Activated naive CD8-positive, alpha-beta T cell (primary cell): Measurements from ENCODE around the gene CDKL2.

Experiments
- H3K27ac Mint-ChIP-seq: one replicate; pipeline ENCODE4 v1.8.0; 2021; ENCODE audit warnings: mixed read lengths
- H3K27me3 Mint-ChIP-seq: one replicate; pipeline ENCODE4 v1.8.0; 2021; ENCODE audit warnings: mixed read lengths
- H3K36me3 Mint-ChIP-seq: one replicate; pipeline ENCODE4 v1.8.0; 2021; ENCODE audit warnings: mixed read lengths
- H3K4me1 Mint-ChIP-seq: one replicate; pipeline ENCODE4 v1.8.0; 2021; ENCODE audit warnings: low read depth, mixed read lengths
- H3K4me3 Mint-ChIP-seq: one replicate; pipeline ENCODE4 v1.8.0; 2021; ENCODE audit warnings: mild to moderate bottlenecking, mixed read lengths
- H3K9me3 Mint-ChIP-seq: one replicate; pipeline ENCODE4 v1.8.0; 2021; ENCODE audit warnings: low read depth, mixed read lengths

CDKL2 gene

DNA sequence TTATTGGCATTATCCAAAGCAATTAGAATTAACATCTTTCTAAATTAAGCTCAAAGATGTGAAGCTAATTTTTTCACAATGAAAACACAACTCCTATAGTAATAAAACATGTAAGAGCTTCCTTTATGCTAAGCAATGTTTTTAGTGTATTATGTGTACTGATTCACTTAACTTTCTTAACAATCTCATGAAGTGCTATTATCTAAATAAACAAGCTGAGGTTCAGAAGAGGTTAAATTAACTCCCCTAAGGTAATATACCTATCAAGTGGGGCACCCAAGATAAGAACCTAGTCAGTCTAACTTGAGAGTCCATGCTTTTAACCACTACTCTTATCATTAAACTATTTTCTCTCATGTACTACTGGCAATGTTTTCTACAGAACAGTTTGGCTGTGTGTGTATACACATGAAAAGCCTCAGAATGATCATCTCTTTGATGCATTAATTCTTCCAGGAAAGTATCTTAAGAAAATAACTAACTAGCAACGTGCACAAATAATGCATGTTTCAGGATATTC is 29.2 kb upstream of the CDKL2 start:
- Mint-ChIP-seq H3K27me3 (no peaks in the 10 kb centered on the region), H3K4me1 (peaks cover 78% of the 10 kb centered on the region)

DNA sequence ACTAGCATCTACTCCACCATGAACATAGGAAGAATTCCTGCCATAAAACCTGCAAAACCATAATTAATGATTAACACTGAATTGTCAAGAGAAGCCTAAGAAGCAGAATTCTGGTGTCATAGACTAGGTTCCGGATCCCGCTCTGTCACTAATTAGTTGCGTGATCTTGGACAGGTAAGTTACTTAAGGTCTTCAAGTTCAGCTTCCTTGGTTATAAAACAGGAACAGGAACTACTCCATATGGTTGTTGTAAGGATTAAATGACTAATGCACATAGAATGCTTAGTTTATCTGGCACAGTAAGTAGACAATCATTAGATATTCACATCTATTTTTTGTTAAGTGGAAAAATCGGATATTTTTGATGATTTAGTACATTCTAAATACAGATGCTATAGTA is 28.5 kb upstream of the CDKL2 start:
- peaks cover 81% of the 10 kb centered on the region for H3K4me1 Mint-ChIP-seq
- no peaks in the 10 kb centered on the region for H3K9me3 Mint-ChIP-seq
- no peaks in the 10 kb centered on the region for H3K27me3 Mint-ChIP-seq
- H3K27ac Mint-ChIP-seq: peak overlapping the region; percentile 50
- no peak overlapping the region for H3K4me3 Mint-ChIP-seq
- H3K36me3 Mint-ChIP-seq: peaks cover 26% of the 10 kb centered on the region

More for the DNA sequence above, 29.2 kb upstream of the CDKL2 start:
- H3K27ac Mint-ChIP-seq: peak overlapping the region; percentile 65
- H3K4me3 Mint-ChIP-seq: no peak overlapping the region
- peaks cover 22% of the 10 kb centered on the region for H3K36me3 Mint-ChIP-seq
- H3K9me3 Mint-ChIP-seq: no peaks in the 10 kb centered on the region

DNA sequence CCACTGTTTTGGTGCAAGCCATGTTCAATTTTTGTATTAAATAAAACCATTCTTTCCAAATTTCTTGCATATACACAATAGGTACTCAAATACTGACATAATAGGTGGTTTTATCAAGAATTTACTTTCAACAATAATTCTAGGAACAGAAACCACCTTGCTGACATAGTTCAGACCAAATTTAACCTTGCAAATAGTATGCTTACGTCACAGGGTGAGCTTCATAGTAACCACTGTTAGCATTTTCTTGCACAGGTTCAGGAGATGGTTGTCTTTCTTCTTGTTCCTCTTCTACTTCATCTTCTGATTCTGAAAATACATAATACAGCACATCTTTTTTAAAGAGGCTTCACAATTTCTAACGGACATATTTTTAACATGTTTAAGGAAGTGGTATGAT is 25.2 kb upstream of the CDKL2 start:
- H3K36me3 Mint-ChIP-seq: peaks cover 24% of the 10 kb centered on the region
- H3K27me3 Mint-ChIP-seq: no peaks in the 10 kb centered on the region
- no peaks in the 10 kb centered on the region for H3K9me3 Mint-ChIP-seq
- H3K4me1 Mint-ChIP-seq: peaks cover 81% of the 10 kb centered on the region
- peak overlapping the region; percentile 89 for H3K27ac Mint-ChIP-seq
- H3K4me3 Mint-ChIP-seq: peak overlapping the region; percentile 81

DNA sequence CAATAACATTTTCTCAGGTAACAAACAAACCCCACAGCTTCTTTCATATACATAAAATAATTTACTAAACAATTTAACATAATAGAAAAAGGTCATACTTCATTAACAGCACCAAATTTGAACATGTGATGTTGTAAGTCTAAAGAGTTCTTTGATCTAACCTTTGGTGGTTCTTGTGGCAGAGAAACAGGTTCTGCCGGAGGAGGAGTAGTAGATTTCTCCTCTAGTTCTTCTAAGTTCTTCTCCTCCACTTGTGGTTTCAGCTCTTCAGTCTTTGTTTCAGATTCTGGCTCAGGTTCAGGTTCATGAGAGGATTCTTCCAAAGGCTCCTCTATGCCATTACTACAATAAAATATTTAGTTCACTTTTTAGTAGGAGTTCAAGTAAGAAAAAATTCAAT is 24.6 kb upstream of the CDKL2 start:
- H3K4me1 Mint-ChIP-seq: peaks cover 79% of the 10 kb centered on the region
- peak overlapping the region; percentile 81 for H3K4me3 Mint-ChIP-seq
- H3K27me3 Mint-ChIP-seq: no peaks in the 10 kb centered on the region
- peak overlapping the region; percentile 89 for H3K27ac Mint-ChIP-seq
- H3K9me3 Mint-ChIP-seq: no peaks in the 10 kb centered on the region
- peaks cover 24% of the 10 kb centered on the region for H3K36me3 Mint-ChIP-seq

DNA sequence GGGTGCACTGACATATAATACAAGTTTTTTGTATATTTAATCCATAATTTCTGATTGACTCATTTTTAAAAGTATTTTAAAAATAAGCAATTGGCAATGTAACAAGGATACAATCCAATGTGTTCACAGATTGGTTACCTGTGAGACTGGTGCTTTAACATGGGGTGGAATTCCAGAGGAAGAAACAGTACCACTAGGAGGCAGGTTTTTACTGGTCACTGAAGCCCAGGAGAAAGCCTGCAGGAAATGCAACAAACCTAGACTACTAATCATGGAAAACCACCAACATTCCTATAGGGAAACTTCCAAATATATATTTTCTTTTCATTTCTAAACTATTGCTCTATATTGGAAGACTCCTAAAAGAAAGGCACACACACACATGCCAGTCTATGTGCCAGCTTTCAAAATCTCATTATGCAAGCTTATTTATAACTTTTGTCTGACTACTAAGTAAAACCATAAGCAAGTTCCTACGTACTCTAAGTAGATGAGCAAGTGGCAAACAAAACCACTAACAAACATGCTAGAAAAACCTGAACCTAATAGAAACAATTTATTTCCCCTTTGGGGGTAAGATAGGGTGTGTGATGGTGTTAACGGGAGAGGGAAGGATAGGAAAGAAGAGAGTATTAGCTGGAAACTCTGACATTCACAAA is 23.6 kb upstream of the CDKL2 start:
- Mint-ChIP-seq H3K36me3 (peaks cover 22% of the 10 kb centered on the region), H3K9me3 (no peaks in the 10 kb centered on the region), H3K4me1 (peaks cover 69% of the 10 kb centered on the region), H3K27ac (peak overlapping the region; percentile 89), H3K27me3 (no peaks in the 10 kb centered on the region), H3K4me3 (peak overlapping the region; percentile 31)

DNA sequence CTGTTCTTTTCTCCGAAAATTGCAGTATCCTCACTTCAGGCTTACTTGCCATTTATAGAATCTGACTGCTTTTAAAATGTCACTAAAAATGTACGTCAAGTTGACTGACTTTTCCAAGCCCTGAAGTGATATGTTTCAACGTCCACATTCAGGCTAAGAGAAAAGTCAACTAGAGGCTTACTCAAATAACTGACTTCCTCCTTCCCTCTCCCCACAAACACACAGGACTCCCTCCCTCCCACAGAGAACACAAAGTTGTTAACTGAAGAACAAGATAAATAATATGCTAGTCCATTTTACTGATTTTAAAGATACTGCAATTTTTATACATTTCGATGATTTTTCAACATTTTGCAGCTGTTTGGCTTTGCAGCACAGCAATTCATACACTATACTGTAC is 13.8 kb upstream of the CDKL2 start:
- no peaks in the 10 kb centered on the region for H3K9me3 Mint-ChIP-seq
- peaks cover 20% of the 10 kb centered on the region for H3K4me1 Mint-ChIP-seq
- peak overlapping the region; percentile 36 for H3K27ac Mint-ChIP-seq
- H3K4me3 Mint-ChIP-seq: no peak overlapping the region
- H3K36me3 Mint-ChIP-seq: peaks cover 8% of the 10 kb centered on the region
- no peaks in the 10 kb centered on the region for H3K27me3 Mint-ChIP-seq

DNA sequence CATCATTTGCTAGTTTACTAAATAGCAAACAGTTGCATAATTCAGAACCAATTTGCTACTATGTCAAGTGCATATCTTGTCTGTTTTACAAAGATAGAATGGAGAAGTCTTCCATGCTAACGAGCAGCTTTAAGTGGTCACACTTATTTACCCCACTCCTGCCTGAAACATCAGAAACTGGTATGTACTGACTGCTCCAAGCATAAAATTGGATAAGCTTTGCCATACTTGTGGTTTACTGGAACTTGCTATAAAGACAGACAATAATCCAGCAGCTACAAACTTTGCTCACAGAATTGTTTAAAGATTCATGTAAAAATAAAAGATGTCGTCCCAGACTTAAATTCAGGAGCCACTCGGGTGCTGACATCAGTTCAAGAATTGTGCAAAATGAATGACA is 13.3 kb upstream of the CDKL2 start:
- H3K36me3 Mint-ChIP-seq: peaks cover 8% of the 10 kb centered on the region
- no peaks in the 10 kb centered on the region for H3K27me3 Mint-ChIP-seq
- H3K27ac Mint-ChIP-seq: peak overlapping the region; percentile 36
- no peak overlapping the region for H3K4me3 Mint-ChIP-seq
- no peaks in the 10 kb centered on the region for H3K9me3 Mint-ChIP-seq
- H3K4me1 Mint-ChIP-seq: peaks cover 20% of the 10 kb centered on the region

DNA sequence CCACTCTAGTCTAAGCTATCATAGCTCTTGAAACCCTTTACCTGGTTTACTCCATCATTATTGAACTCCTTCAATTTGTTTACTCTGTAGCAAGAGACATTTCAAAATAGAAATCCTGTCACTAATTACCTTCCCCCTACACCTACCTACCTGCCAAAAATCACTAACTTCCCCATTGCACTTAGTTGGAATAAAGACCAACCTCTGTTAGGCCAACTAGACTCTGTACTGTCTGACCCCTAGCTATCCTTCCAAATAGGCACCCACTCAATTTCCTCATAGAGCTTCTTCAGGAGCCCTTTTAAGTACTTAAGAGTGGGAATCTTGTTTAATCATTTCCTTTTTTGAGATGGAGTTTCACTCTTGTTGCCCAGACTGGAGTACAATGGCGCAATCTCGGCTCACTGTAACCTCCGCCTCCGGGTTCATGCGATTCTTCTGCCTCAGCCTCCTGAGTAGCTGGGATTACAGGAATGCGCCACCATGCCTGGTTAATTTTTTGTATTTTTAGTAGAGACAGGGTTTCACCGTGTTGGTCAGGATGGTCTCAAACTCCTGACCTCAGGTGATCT is 8.9 kb upstream of the CDKL2 start:
- Mint-ChIP-seq H3K4me1 (peaks cover 15% of the 10 kb centered on the region), H3K27me3 (no peaks in the 10 kb centered on the region), H3K27ac (peak overlapping the region; percentile 30), H3K4me3 (no peak overlapping the region), H3K36me3 (peaks cover 3% of the 10 kb centered on the region), H3K9me3 (no peaks in the 10 kb centered on the region)

DNA sequence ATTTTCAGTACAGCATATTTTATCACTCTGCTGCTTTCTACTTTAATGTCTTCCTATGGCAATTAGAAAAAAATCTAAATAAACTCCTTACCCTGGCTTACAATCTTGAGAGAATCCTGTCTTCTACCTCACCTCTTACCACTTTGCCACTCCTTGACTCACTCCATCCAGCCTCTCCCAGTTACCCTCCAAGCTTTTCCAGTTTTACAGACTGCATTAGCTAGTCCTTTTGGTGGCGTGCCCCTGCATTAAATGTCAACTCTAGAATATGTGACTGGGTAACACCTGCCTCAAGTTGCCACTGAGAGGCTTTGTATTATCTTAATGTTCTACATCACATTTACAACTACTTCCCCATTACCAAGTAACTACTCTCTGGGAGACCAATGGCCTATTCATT is 7.5 kb upstream of the CDKL2 start:
- H3K27me3 Mint-ChIP-seq: no peaks in the 10 kb centered on the region
- peaks cover 3% of the 10 kb centered on the region for H3K36me3 Mint-ChIP-seq
- H3K9me3 Mint-ChIP-seq: no peaks in the 10 kb centered on the region
- H3K4me1 Mint-ChIP-seq: peaks cover 9% of the 10 kb centered on the region
- no peak overlapping the region for H3K27ac Mint-ChIP-seq
- no peak overlapping the region for H3K4me3 Mint-ChIP-seq

DNA sequence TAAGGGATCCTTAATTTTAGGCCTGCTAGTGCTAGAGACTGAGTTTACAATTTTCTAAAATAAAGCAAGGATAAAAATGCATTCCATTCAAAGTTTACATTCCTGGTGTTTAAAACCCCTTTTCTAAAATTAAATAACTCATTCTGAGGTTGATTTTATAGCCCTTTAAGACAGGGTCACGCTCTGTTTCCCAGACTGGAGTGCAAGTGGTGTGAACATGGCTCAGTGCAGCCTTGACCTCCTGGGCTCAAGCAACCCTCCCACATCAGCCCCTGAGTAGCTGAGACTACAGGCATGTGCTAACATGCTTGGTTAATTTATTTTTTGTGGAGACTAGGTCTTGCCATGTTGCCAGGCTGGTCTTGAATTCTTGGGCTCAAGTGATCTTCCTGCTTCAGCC is 6.8 kb upstream of the CDKL2 start:
- H3K9me3 Mint-ChIP-seq: no peaks in the 10 kb centered on the region
- peaks cover 7% of the 10 kb centered on the region for H3K4me1 Mint-ChIP-seq
- H3K4me3 Mint-ChIP-seq: no peak overlapping the region
- H3K36me3 Mint-ChIP-seq: peaks cover 3% of the 10 kb centered on the region
- no peaks in the 10 kb centered on the region for H3K27me3 Mint-ChIP-seq
- no peak overlapping the region for H3K27ac Mint-ChIP-seq

DNA sequence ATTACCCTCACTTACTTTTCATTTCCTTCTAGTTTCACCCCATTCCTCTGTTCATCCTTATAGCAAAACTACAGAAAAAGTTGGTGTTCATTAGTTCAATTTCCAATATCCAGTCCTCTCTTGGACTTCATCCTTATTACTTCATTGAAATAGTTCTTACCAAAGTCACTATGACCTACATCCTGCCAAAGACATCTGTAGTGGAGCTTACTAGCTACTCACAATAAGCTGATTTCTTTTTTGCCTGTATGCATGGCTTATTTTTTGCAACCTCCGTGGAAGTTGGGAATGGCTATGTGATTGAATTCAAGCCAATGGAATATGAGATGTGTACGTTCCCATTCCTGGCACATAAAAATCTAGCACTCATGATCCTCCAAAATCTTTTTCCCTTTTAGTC is 4.6 kb upstream of the CDKL2 start:
- H3K4me1 Mint-ChIP-seq: peaks cover 14% of the 10 kb centered on the region

DNA sequence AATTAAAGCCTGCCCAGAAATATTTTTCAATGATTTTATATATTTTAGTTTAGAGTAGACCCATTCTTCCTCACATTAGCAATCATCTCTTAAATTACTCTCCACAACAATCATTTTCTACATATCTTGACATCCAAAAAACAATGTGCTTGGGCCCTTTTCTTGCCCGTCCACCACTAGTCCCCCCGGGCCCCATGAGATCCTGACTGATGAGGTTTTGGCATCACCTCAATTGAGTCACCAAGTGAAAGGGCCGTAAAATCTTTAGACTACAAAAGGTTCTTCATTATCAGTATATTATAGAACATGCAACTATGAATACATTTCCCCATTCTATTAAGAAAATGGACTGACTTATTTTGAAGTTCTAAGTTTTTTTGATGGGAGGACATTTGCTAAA is 4.0 kb upstream of the CDKL2 start:
- H3K27me3 Mint-ChIP-seq: no peaks in the 10 kb centered on the region
- peaks cover 12% of the 10 kb centered on the region for H3K4me1 Mint-ChIP-seq
- no peaks in the 10 kb centered on the region for H3K9me3 Mint-ChIP-seq
- H3K36me3 Mint-ChIP-seq: no peaks in the 10 kb centered on the region
- no peak overlapping the region for H3K27ac Mint-ChIP-seq
- H3K4me3 Mint-ChIP-seq: no peak overlapping the region

More for the DNA sequence above, 4.6 kb upstream of the CDKL2 start:
- Mint-ChIP-seq H3K27ac (no peak overlapping the region), H3K36me3 (no peaks in the 10 kb centered on the region), H3K9me3 (no peaks in the 10 kb centered on the region), H3K4me3 (no peak overlapping the region), H3K27me3 (no peaks in the 10 kb centered on the region)

DNA sequence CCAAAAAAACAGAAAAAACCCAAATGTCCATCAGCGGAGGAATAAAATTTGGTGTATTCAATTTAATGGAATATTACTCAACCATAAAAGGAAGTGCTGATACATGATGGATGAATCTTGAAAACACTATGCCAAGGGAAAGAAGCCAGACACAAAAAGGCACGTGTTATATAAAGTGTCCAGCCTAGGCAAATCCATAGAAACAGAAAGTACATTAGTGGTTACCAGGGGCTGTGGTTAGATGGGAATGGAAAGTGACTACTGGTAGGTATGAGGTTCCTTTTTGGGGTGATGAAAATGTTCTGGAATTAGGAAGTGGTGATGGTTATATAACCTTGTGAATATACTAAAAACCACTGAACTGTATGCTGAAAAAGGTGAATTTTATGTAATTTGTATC is 3.5 kb upstream of the CDKL2 start:
- H3K4me1 Mint-ChIP-seq: peaks cover 12% of the 10 kb centered on the region
- H3K27ac Mint-ChIP-seq: no peak overlapping the region
- H3K36me3 Mint-ChIP-seq: no peaks in the 10 kb centered on the region
- no peaks in the 10 kb centered on the region for H3K27me3 Mint-ChIP-seq
- H3K9me3 Mint-ChIP-seq: no peaks in the 10 kb centered on the region
- H3K4me3 Mint-ChIP-seq: no peak overlapping the region

DNA sequence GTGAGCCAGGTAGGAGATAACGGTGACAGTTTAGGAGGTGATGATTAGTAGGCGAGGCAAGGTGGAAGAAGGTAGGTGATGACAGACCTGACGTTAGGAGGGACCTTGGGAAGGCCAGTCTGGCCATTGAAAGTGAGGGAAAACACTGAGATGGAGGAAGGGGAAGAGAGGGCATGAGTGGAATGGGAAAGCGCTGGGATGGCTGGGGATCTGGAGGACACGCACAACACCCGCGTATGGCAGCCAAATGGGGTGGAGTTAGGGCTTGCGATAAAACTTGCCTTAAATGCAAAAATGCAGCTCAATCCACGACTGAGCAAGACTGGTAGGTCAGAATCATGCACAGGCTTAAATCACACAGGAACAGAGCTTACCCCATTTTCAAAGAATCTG is 605 bp upstream of the CDKL2 start:
- Mint-ChIP-seq H3K9me3 (no peaks in the 10 kb centered on the region), H3K36me3 (no peaks in the 10 kb centered on the region), H3K27me3 (no peaks in the 10 kb centered on the region), H3K4me1 (peaks cover 12% of the 10 kb centered on the region), H3K4me3 (peak overlapping the region; percentile 90), H3K27ac (peak overlapping the region; percentile 11)

DNA sequence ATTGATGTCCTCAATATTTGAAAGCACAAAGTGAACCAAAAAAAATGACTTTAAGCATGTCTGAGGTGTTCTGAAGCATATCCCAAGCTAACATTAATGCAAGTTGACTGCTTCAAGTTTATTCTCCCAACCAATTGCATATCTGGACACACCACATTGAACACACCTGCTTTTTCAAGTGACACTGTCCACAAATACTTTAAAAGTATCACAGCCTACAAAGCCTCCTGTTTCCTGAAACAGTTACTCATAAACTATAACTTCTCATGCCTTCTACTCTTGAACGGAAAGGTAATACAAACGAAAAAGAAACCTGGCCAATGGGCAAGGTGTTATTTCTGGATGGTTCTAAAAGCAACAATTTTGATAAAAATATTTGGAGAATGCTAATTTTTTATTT is 1.1 kb downstream of the CDKL2 start:
- H3K4me3 Mint-ChIP-seq: peak overlapping the region; percentile 44
- H3K27me3 Mint-ChIP-seq: no peaks in the 10 kb centered on the region
- H3K9me3 Mint-ChIP-seq: no peaks in the 10 kb centered on the region
- no peak overlapping the region for H3K27ac Mint-ChIP-seq
- H3K4me1 Mint-ChIP-seq: peaks cover 12% of the 10 kb centered on the region
- H3K36me3 Mint-ChIP-seq: no peaks in the 10 kb centered on the region

DNA sequence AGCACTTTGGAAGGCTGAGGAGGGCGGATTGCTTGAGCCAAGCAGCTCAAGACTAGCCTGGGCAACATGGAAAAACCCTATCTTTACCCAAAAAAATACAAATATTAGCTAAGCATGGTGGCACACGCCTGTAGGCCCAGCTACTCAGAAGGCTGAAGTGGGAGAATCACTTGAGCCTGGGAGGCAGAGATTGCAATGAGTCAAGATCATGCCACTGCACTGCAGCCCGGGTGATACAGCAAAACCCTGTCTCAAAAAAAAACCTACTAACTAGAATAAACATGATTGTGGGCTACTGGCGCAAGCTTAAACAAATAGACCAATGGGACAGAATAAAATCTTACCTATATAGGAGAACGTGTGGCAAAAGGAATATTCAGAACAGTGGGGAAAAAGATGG is 7.3 kb downstream of the CDKL2 start:
- no peak overlapping the region for H3K4me3 Mint-ChIP-seq
- H3K27me3 Mint-ChIP-seq: no peaks in the 10 kb centered on the region
- H3K36me3 Mint-ChIP-seq: no peaks in the 10 kb centered on the region
- no peak overlapping the region for H3K27ac Mint-ChIP-seq
- H3K4me1 Mint-ChIP-seq: no peaks in the 10 kb centered on the region
- no peaks in the 10 kb centered on the region for H3K9me3 Mint-ChIP-seq
